GM19395 (cell line): ENCODE data around the gene GMDS.

ENCODE experiments used
- ATAC-seq: cut with Tn5 transposase; IDR thresholded peaks from one replicate; pipeline ENCODE4 v1.9.1; 2021; ENCODE audit warnings: mild to moderate bottlenecking, moderate library complexity; ENCODE audit not compliant: unreplicated experiment

Gene GMDS

GRCh38 chr6:1729133-1729749, 516.2 kb downstream of the GMDS start:
- ATAC-seq, result no peak

GRCh38 chr6:1726341-1726768, 519.0 kb downstream of the GMDS start:
- no peak for ATAC-seq

- no peak for ATAC-seq
Observed at GRCh38 chr6:1724616-1725015, 520.8 kb downstream of the GMDS start.

- no peak for ATAC-seq
Observed at GRCh38 chr6:1724124-1724523, 521.3 kb downstream of the GMDS start.

GRCh38 chr6:1722801-1723200, 522.6 kb downstream of the GMDS start:
- ATAC-seq, result no peak

GRCh38 chr6:1720620-1721322, 524.6 kb downstream of the GMDS start:
- ATAC-seq, result no peak

GRCh38 chr6:1719922-1720321, 525.5 kb downstream of the GMDS start:
- ATAC-seq, result no peak

- no peak for ATAC-seq
Observed at GRCh38 chr6:1716868-1717267, 528.5 kb downstream of the GMDS start.

GRCh38 chr6:1716396-1716795, 529.0 kb downstream of the GMDS start:
- ATAC-seq, result no peak

- ATAC-seq, result no peak
Observed at GRCh38 chr6:1715336-1715735, 530.1 kb downstream of the GMDS start.

GRCh38 chr6:1714654-1715053, 530.8 kb downstream of the GMDS start:
- no peak for ATAC-seq

GRCh38 chr6:1713016-1713600, 532.3 kb downstream of the GMDS start:
- ATAC-seq, result no peak

GRCh38 chr6:1712451-1712850, 533.0 kb downstream of the GMDS start:
- ATAC-seq, result no peak

GRCh38 chr6:1711136-1711535, 534.3 kb downstream of the GMDS start:
- no peak for ATAC-seq

GRCh38 chr6:1709234-1709641, 536.2 kb downstream of the GMDS start:
- ATAC-seq, result no peak

- ATAC-seq, result no peak
Observed at GRCh38 chr6:1708820-1709219, 536.6 kb downstream of the GMDS start.

- ATAC-seq, result no peak
Observed at GRCh38 chr6:1708122-1708521, 537.3 kb downstream of the GMDS start.

GRCh38 chr6:1705630-1706029, 539.8 kb downstream of the GMDS start:
- no peak for ATAC-seq

GRCh38 chr6:1705183-1705582, 540.2 kb downstream of the GMDS start:
- ATAC-seq, result no peak

GRCh38 chr6:1704711-1705110, 540.7 kb downstream of the GMDS start:
- ATAC-seq, result no peak

- no peak for ATAC-seq
Observed at GRCh38 chr6:1703923-1704322, 541.5 kb downstream of the GMDS start.

GRCh38 chr6:1703091-1703855, 542.1 kb downstream of the GMDS start:
- no peak for ATAC-seq
